Measurements from ENCODE around the gene DNAJC1. TPM values are rescaled to one million over a fixed set of nuclear protein-coding genes. Genes with fewer than 3 reads are reported as not detected.

Gene DNAJC1
- total RNA-seq, 1 donor from 2014 or later: 12.0 TPM

- Histone ChIP-seq H3K9me3 (replicated peaks) (no peaks in the 10 kb centered on the region), H3K27ac (replicated peaks) (no peak overlapping the region), H3K4me1 (peaks cover 23% of the 10 kb centered on the region), H3K27me3 (ENCODE audit: low read depth) (no peaks in the 10 kb centered on the region), H3K4me3 (no peak overlapping the region), H3K36me3 (no peaks in the 10 kb centered on the region)
- intact Hi-C loops (cut with micrococcal nuclease): no loop called here
- no peak for DNase-seq
- TF ChIP-seq, protein P1, sequence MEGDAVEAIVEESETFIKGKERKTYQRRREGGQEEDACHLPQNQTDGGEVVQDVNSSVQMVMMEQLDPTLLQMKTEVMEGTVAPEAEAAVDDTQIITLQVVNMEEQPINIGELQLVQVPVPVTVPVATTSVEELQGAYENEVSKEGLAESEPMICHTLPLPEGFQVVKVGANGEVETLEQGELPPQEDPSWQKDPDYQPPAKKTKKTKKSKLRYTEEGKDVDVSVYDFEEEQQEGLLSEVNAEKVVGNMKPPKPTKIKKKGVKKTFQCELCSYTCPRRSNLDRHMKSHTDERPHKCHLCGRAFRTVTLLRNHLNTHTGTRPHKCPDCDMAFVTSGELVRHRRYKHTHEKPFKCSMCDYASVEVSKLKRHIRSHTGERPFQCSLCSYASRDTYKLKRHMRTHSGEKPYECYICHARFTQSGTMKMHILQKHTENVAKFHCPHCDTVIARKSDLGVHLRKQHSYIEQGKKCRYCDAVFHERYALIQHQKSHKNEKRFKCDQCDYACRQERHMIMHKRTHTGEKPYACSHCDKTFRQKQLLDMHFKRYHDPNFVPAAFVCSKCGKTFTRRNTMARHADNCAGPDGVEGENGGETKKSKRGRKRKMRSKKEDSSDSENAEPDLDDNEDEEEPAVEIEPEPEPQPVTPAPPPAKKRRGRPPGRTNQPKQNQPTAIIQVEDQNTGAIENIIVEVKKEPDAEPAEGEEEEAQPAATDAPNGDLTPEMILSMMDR (IDR thresholded peaks at IDR 0.05; ENCODE audit: borderline replicate concordance): no peak
Measured at GRCh38 chr10:21972584-21972983, 30.9 kb downstream of the DNAJC1 start.

- TF ChIP-seq, protein P1 (IDR thresholded peaks at IDR 0.05; ENCODE audit: borderline replicate concordance): no peak
- Histone ChIP-seq H3K36me3 (no peaks in the 10 kb centered on the region), H3K27ac (replicated peaks) (no peak overlapping the region), H3K9me3 (replicated peaks) (peaks cover 11% of the 10 kb centered on the region), H3K4me1 (peaks cover 8% of the 10 kb centered on the region), H3K27me3 (ENCODE audit: low read depth) (no peaks in the 10 kb centered on the region), H3K4me3 (no peak overlapping the region)
- intact Hi-C loops (cut with micrococcal nuclease): no loop called here
- no peak for DNase-seq
Measured at GRCh38 chr10:21969326-21970287, 33.9 kb downstream of the DNAJC1 start.

GRCh38 chr10:21964983-21965665 is 38.4 kb downstream of the DNAJC1 start:
- no peak overlapping the region for H3K27ac ChIP-seq (replicated peaks)

DNA sequence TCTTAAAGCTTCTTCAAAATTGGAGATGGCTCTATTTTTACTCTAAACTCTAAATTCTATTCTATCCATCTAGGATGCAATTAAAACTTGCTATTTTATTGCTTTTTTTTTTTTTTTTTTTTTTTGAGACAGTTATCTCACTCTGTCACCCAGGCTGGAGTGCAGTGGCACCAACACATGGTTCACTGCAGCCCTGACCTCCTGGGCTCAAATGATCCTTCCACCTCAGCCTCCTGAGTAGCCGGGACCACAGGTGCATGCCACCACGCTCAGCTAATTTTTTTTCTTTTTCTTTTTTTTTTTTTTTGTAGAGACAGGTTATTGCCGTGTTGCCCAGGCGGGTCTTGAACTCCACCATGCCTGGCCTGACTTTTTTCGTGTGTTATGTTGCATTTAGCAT is 41.2 kb downstream of the DNAJC1 start:
- TF ChIP-seq, protein P1 (IDR thresholded peaks at IDR 0.05; ENCODE audit: borderline replicate concordance): no peak
- DNase-seq: no peak
- Histone ChIP-seq H3K9me3 (replicated peaks) (peaks cover 11% of the 10 kb centered on the region), H3K4me3 (no peak overlapping the region), H3K4me1 (no peaks in the 10 kb centered on the region), H3K27ac (replicated peaks) (no peak overlapping the region), H3K36me3 (no peaks in the 10 kb centered on the region), H3K27me3 (ENCODE audit: low read depth) (no peaks in the 10 kb centered on the region)
- intact Hi-C loops (cut with micrococcal nuclease): no loop called here

More at GRCh38 chr10:21964983-21965665, 38.4 kb downstream of the DNAJC1 start:
- H3K27me3 ChIP-seq (ENCODE audit: low read depth): no peaks in the 10 kb centered on the region
- intact Hi-C loops (cut with micrococcal nuclease): no loop called here
- peaks cover 11% of the 10 kb centered on the region for H3K9me3 ChIP-seq (replicated peaks)
- no peak for DNase-seq
- H3K4me1 ChIP-seq: no peaks in the 10 kb centered on the region
- H3K36me3 ChIP-seq: no peaks in the 10 kb centered on the region
- TF ChIP-seq, protein P1 (IDR thresholded peaks at IDR 0.05; ENCODE audit: borderline replicate concordance): no peak
- H3K4me3 ChIP-seq: no peak overlapping the region

DNA sequence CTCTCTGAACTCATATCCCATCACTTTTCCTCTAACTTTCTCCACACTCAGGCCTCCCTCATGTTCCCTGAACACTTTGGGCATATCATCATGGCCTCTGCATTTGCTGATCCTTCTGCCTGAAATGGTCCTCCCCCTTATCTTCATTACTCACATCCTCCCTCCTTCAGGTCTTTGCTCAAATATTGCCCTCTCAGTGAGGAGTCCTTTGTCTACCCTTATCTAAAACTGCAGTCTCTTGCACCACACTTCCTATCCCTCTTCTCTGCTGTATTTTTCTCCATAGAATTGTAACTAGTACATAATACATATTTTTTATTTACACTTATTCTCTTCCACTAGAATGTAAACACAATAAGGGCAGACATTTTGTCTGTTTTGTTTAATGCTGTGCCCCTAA is 41.7 kb downstream of the DNAJC1 start:
- H3K4me1 ChIP-seq: peaks cover 2% of the 10 kb centered on the region
- no peak overlapping the region for H3K4me3 ChIP-seq
- no peak overlapping the region for H3K27ac ChIP-seq (replicated peaks)
- TF ChIP-seq, protein P1 (IDR thresholded peaks at IDR 0.05; ENCODE audit: borderline replicate concordance): no peak
- no peak for DNase-seq
- H3K27me3 ChIP-seq (ENCODE audit: low read depth): no peaks in the 10 kb centered on the region
- peaks cover 11% of the 10 kb centered on the region for H3K9me3 ChIP-seq (replicated peaks)
- no peaks in the 10 kb centered on the region for H3K36me3 ChIP-seq
- intact Hi-C loops (cut with micrococcal nuclease): no loop called here
